ENCODE data around the gene PPP1R14D. TPM values are rescaled to one million over a fixed set of nuclear protein-coding genes. Genes with fewer than 3 reads are reported as not detected.

Gene PPP1R14D
- total and polyA plus RNA-seq, 2 of the 8 experiments (the other 6 are each of a cell fraction or from before 2014, with no cell fraction given) = not detected

DNA sequence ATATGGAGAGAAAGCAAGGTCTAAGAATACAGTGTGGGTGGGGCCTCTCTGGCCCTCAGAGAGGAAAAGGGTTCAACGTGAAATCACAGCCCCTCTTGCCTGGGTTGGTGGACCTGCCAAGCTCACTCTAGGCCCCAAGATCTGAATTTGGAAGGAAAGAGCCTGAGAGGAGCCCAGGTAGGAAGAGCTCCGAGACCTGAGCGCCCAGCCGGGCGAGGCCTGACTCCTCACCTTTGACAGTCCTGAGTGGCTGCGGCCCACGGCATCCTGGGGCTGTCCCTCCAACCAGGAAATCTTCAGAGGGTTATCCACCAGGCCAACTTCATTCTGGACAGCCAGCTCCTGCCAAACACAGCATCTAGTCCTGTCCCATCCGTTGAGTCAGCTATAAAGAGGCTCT is 55.0 kb downstream of the PPP1R14D start:
- Histone ChIP-seq H3K23ac (ENCODE audit: insufficient read length) (no peak overlapping the region), H2BK5ac (ENCODE audit: low read depth, low read length) (no peak overlapping the region), H2BK12ac (ENCODE audit: low read depth, low read length) (no peak overlapping the region), H4K91ac (replicated peaks; ENCODE audit: insufficient read length, low read length) (no peak overlapping the region), H3K4ac (replicated peaks; ENCODE audit: insufficient read length, low read depth, low read length) (no peak overlapping the region), H3K4me1 (replicated peaks in 1 of 4; ENCODE audit: control insufficient read depth in 3 of 4, insufficient read depth in 4 of 4, low read length in 3 of 4) (no peaks in the 10 kb centered on the region), H2AFZ (ENCODE audit: low read length) (no peak overlapping the region), H2BK120ac (replicated peaks; ENCODE audit: low read depth, low read length) (no peak overlapping the region), H2BK20ac (ENCODE audit: low read length) (no peak overlapping the region), H3K79me1 (ENCODE audit: low read depth, low read length) (no peaks in the 10 kb centered on the region; the same call in 1 of the 2 replicates), H4K8ac (ENCODE audit: extremely low read depth, insufficient read depth, low read length) (no peak overlapping the region), H3K27me3 (replicated peaks in 1 of 4; ENCODE audit: control insufficient read depth in 3 of 4, extremely low read depth in 1 of 4, insufficient read depth in 3 of 4, low read length in 3 of 4) (no peaks in the 10 kb centered on the region), H3K18ac (ENCODE audit: extremely low read depth, low read length) (no peak overlapping the region), H3K14ac (ENCODE audit: insufficient read length) (no peak overlapping the region), H2BK15ac (ENCODE audit: low read length) (no peak overlapping the region), H3K23me2 (ENCODE audit: low read depth, low read length) (no peaks in the 10 kb centered on the region), H4K20me1 (replicated peaks in 1 of 2; ENCODE audit: control insufficient read depth in 1 of 2, insufficient read depth in 2 of 2, low read length in 2 of 2) (peaks cover 0 to 2% of the 10 kb centered on the region in 2 experiments), H3K56ac (replicated peaks; ENCODE audit: insufficient read length, low read depth, low read length) (no peak overlapping the region), H3K79me2 (ENCODE audit: control insufficient read depth in 1 of 2, insufficient read depth in 2 of 2, low read length in 2 of 2) (no peaks in the 10 kb centered on the region), H3K4me2 (ENCODE audit: insufficient read depth in 1 of 2, low read depth in 2 of 2, low read length in 2 of 2) (no peak overlapping the region), H2AK5ac (ENCODE audit: low read depth, low read length) (no peak overlapping the region), H3K36me3 (ENCODE audit: control insufficient read depth in 2 of 4, insufficient read depth in 4 of 4, low read length in 3 of 4) (peaks cover 0 to 20% (median 4%) of the 10 kb centered on the region in 4 experiments; a peak in 3 of 8 replicates), H3K9ac (replicated peaks in 1 of 4; ENCODE audit: extremely low read depth in 1 of 4, low read depth in 3 of 4, low read length in 3 of 4) (no peak overlapping the region), H3K4me3 (ENCODE audit: extremely low read depth in 1 of 4, insufficient read depth in 2 of 4, low read depth in 3 of 4, low read length in 4 of 4) (no peak overlapping the region), H3K27ac (ENCODE audit: low read depth, low read length) (no peak overlapping the region), H3K9me3 (ENCODE audit: insufficient read depth in 2 of 2, low read depth in 1 of 2, low read length in 1 of 2) (no peaks in the 10 kb centered on the region), H4K5ac (ENCODE audit: insufficient read length, low read depth, low read length) (no peak overlapping the region)
- CTCF ChIA-PET (ENCODE audit: partially characterized antibody) = interaction anchor here (0.6 to 15.3 kb wide), 7 partner anchors 10 to 99 kb away, joined by 3 to 184 read pairs (median 3); no protein-coding TSS in a partner anchor
- POLR2A ChIA-PET (ENCODE audit: partially characterized antibody) = interaction anchor here (1.0 to 3.0 kb wide), 4 partner anchors 10 to 79 kb away, joined by 3 to 11 read pairs (median 5); partner anchors contain the start of genes GCHFR and RAD51
- WGBS, 2 experiments (ENCODE audit: extremely low coverage in 1 of 2, insufficient coverage in 1 of 2, insufficient read length in 1 of 2, insufficient replicate concordance in 2 of 2, low coverage in 1 of 2, low lambda C conversion rate in 2 of 2, missing lambda C conversion rate in 1 of 2) = 89% methylated on average over 8 of the region's 8 CpGs; no CpG with 5 or more reads in 1 of the 2 experiments
- no peak for DNase-seq (ENCODE audit: low read depth in 1 of 2, low spot score in 2 of 2)
- no peak for FAIRE-seq
- TF ChIP-seq, protein P1, sequence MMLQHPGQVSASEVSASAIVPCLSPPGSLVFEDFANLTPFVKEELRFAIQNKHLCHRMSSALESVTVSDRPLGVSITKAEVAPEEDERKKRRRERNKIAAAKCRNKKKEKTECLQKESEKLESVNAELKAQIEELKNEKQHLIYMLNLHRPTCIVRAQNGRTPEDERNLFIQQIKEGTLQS (IDR thresholded peaks at IDR 0.05; ENCODE audit: insufficient read depth, low read depth, low read length) = no peak
